Muscle layer of duodenum (tissue), 2 donors: Measurements from ENCODE around the gene ANKRD10.

Source experiments
- H3K27ac ChIP-seq: one replicate; pipeline ENCODE4 v1.7.0; 2013; ENCODE audit warnings: mild to moderate bottlenecking, low read length
- H3K27me3 ChIP-seq: one replicate; pipeline ENCODE4 v1.7.0; 2013; ENCODE audit warnings: low read depth, mild to moderate bottlenecking, control low read depth, low read length
- H3K36me3 ChIP-seq, 2 donors: one replicate each; pipeline ENCODE4 v1.7.0; 2013; ENCODE audit warnings: low read length in 2 of 2, control low read depth in 1 of 2, mild to moderate bottlenecking in 1 of 2; ENCODE audit not compliant: insufficient read depth in 2 of 2, control insufficient read depth in 1 of 2
- H3K4me1 ChIP-seq, 2 donors: one replicate each; pipeline ENCODE4 v1.7.0; 2013; ENCODE audit warnings: low read length in 2 of 2, mild to moderate bottlenecking in 2 of 2, control low read depth in 1 of 2, moderate library complexity in 1 of 2; ENCODE audit not compliant: insufficient read depth in 2 of 2, control insufficient read depth in 1 of 2
- H3K4me3 ChIP-seq, 2 donors: one replicate each; pipeline ENCODE4 v1.7.0; 2013; ENCODE audit warnings: low read length in 2 of 2, low read depth in 1 of 2, mild to moderate bottlenecking in 1 of 2
- H3K9me3 ChIP-seq, 2 donors: one replicate each; pipeline ENCODE4 v1.7.0; 2013; ENCODE audit warnings: low read length in 2 of 2, control low read depth in 1 of 2, mild to moderate bottlenecking in 1 of 2; ENCODE audit not compliant: control insufficient read depth in 1 of 2
- donor health status: healthy.

Gene ANKRD10

DNA sequence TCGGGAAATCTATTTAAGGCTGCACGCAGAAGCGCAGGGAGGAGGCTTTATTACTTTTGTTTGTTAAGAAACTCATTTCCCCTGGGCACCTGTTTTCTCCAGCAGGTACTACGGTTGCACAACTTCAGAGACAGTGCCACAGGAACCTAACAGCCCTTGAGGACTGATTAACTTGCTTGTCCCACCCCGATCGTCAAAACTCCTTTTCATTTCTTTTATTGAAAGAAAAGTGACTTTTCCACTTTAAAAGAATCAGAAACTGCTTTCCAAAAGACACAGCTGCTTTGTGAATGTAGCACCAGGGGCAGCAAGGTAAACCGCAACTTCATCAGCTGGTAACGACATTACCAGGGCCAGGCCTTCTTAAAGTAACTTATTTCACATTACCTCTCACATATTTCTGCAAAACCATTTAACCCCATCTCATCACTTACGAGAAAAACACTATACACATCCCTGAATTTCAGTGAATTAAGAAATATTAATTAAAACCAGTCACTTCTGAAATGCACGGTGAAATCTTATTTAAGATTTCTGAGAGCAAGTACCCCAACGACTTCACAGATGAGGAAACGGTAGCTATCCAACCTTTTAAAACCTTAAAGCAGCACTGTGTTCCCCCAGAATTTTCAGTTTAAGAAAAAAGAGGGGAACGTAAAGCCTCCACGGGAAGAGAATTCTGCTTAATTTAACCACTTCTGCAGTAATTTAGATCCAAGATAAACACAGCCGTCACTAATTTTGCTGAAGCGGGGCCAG is 1.4 kb downstream of the ANKRD10 start:
- Histone ChIP-seq H3K27ac (peak overlapping the region; percentile 95), H3K4me1 (peaks cover 29 to 45% of the 10 kb centered on the region in 2 donors), H3K27me3 (no peaks in the 10 kb centered on the region), H3K36me3 (peaks cover 13 to 29% of the 10 kb centered on the region in 2 donors), H3K4me3 (peak overlapping the region; percentile 80 to 93), H3K9me3 (no peaks in the 10 kb centered on the region)

DNA sequence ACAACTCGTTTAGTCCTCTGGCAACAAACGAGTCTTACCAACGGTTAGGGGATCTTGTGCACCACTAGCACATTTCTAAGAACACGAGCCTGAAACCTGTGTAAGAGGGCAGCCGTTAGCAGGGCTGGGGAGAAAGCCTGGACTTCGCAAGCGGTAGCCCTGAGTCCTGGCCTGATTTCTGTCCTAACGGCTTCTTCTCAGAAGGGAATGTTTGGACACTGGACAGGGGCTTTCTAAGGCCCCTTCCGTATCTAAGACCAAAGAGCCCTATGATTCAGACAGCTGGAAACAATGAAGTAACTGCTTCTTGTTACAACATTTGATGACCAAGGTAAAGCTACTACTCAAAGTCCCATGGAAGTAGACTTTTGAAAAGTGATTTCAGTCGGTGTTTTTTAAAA is 2.2 kb downstream of the ANKRD10 start:
- no peaks in the 10 kb centered on the region for H3K27me3 ChIP-seq
- peak overlapping the region; percentile 80 to 93 for H3K4me3 ChIP-seq
- H3K9me3 ChIP-seq: no peaks in the 10 kb centered on the region
- H3K36me3 ChIP-seq: peaks cover 13 to 29% of the 10 kb centered on the region in 2 donors
- peak overlapping the region; percentile 95 for H3K27ac ChIP-seq
- peaks cover 29 to 53% of the 10 kb centered on the region in 2 donors for H3K4me1 ChIP-seq

DNA sequence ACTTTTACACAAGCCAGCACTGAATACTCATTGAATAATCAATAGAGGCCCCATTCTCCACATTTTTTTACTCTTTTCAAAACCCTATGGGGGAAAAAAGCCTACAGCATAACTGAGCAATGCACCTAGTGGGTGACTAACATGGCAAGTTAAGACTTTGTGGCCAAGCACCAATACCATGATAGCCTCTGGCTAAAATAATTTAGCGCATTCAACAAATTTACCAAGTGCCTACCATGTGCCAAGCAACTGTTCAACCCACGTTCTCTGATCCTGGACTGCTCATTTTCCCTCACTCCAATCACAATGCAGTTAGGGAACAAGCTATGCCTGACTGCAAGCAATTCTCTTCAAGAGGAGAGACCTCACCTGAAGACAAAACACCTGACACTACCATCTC is 3.0 kb downstream of the ANKRD10 start:
- peaks cover 13 to 29% of the 10 kb centered on the region in 2 donors for H3K36me3 ChIP-seq
- peaks cover 29 to 59% of the 10 kb centered on the region in 2 donors for H3K4me1 ChIP-seq
- no peaks in the 10 kb centered on the region for H3K9me3 ChIP-seq
- H3K4me3 ChIP-seq: peak overlapping the region; percentile 80 to 93
- peak overlapping the region; percentile 95 for H3K27ac ChIP-seq
- no peaks in the 10 kb centered on the region for H3K27me3 ChIP-seq

DNA sequence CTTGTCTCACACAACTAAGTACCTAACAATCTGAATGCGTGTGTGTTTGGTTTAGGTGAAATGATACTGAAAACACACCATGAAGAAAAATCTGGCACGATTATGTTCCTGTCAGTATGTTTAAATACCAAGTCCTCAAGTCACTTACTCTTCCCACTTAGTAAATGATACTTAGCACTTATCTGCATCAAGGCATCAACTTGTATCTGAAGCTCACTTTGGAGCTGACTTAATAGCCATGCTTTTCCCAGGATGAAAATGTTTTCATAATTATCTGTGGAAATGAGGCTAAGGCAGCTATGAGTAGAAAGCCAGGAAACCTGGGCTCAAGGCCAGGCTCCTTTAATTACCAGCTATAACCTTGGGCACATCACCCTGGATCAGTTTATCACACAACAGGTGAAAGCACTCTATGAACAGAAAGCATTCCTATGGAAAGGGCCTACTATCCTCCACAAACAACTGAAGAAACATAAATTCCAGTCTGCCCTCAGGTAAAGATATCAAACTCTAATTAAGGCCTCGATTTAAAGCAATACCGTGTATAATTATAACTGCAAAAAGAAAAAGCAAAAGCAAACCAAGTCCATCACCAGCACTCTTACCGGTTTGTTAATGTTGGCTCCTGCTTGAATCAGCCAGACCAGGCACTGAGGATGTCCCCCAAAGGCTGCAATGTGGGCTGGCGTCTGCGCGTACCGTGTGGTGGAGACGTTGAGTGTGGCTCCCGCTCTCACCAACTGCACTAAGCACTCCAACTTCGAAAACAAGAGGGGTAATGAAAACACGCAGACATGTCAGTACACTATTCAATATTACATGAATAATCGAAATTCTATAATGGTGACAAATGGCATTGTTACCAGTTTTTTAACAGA is 4.6 kb downstream of the ANKRD10 start:
- peak overlapping the region; percentile 21 for H3K27ac ChIP-seq
- no peaks in the 10 kb centered on the region for H3K27me3 ChIP-seq
- H3K36me3 ChIP-seq: peaks cover 15 to 24% of the 10 kb centered on the region in 2 donors
- peaks cover 29 to 65% of the 10 kb centered on the region in 2 donors for H3K4me1 ChIP-seq
- H3K9me3 ChIP-seq: no peaks in the 10 kb centered on the region
- no peak overlapping the region for H3K4me3 ChIP-seq

DNA sequence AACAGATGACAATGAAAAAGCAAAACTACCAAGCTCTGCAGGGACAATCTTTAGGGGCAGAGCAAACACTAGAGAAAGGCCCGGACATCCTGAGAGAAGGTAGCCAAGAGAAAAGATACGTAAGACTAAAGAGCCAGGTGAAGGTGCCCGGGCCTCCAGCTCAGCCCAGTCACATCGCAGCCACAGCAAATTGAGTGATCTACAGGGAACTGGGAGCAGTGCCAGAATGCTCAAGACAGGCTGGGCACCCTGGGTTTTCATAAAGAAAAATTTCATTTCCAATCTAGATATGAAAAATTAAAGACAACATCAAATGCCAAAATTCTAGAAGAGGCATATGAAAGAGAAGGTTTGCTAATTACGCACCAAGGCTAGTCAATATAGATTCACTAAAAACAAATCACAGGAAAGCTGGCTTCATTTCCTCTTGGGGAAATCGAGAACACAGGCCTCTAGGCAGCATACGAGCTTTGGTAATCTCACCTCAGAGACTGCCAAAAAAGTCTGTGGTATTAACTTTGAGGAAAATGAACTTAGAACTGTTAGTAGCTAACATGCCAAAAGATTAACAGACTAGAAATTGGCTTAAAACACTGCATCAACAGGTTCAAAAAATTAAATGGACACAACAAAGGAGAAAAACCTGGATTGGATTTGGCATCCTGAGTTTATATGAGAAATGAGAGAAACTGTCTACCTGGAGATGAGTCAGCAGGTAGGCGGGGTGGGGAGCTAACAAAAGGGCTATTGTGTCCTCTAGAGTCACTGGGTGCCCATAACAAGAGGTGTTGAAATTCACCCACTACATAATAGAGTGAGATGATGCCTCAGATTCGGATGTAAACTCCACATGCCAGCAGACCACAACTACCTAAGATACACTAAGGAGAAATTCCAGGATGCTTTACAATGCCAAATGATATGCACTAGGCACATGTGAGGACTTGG is 6.6 kb downstream of the ANKRD10 start:
- peak overlapping the region; percentile 56 for H3K27ac ChIP-seq
- peaks cover 19 to 36% of the 10 kb centered on the region in 2 donors for H3K36me3 ChIP-seq
- peaks cover 29 to 61% of the 10 kb centered on the region in 2 donors for H3K4me1 ChIP-seq
- no peaks in the 10 kb centered on the region for H3K9me3 ChIP-seq
- no peaks in the 10 kb centered on the region for H3K27me3 ChIP-seq
- no peak overlapping the region for H3K4me3 ChIP-seq

DNA sequence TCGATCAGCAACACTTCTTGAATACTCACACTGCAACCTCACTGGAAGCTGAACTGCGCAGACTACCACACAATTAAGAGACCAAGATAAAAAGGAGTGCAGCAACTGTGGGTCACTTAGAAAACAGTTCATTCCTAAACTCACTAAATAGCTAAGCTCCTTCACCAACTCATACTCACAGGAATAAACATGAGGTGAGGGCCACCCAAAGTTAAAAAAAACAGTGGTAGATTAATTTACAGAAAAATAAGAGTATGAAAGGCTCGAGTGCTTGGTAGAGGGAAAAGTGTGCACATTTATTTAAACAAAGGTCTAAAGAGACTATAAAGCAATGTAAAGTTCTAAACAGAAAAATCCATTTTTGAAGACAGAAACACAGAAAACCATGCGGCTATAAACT is 7.6 kb downstream of the ANKRD10 start:
- H3K36me3 ChIP-seq: peaks cover 19 to 39% of the 10 kb centered on the region in 2 donors
- H3K27me3 ChIP-seq: no peaks in the 10 kb centered on the region
- no peak overlapping the region for H3K4me3 ChIP-seq
- H3K4me1 ChIP-seq: peaks cover 23 to 52% of the 10 kb centered on the region in 2 donors
- peak overlapping the region; percentile 14 for H3K27ac ChIP-seq
- no peaks in the 10 kb centered on the region for H3K9me3 ChIP-seq

DNA sequence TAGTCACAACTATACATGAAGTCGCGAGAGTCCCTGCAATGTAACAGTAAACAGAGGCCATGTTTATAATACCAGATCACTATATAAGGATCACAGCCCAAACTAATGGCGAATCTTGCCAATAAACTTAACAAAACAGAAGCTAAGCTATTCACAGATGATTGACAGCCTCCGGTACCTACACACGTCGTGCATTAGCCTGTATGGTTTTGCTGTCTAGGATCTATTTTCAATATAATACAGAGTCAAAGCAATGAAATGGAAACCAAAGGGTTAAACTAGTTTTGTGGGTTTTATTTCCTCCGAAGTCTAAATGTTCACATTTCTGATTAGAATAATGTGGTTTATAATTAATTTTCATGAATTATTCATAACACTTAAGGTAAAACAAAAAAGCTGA is 10.1 kb downstream of the ANKRD10 start:
- Histone ChIP-seq H3K27ac (no peak overlapping the region), H3K27me3 (no peaks in the 10 kb centered on the region), H3K9me3 (no peaks in the 10 kb centered on the region), H3K36me3 (peaks cover 19 to 32% of the 10 kb centered on the region in 2 donors), H3K4me3 (no peak overlapping the region), H3K4me1 (peaks cover 8 to 33% of the 10 kb centered on the region in 2 donors)

DNA sequence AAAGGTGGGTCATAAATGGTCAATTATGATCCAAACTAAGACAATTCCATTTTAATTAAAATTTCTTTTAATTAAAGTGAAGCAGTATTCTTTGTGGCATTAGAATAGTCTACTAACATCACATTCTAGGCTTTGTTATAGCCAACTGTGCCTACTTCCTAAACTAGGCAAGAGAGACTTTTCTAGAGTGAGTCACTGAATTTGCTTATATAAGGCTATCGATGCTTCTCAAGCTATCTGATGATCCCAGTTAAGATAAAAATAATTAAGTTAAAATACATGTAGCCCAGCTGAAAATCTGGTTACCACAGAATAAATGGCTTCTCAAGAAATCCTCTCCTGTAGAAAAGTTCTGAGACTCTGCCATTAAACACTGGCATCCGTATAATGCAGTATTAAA is 12.5 kb downstream of the ANKRD10 start:
- Histone ChIP-seq H3K4me1 (peaks cover 0 to 9% of the 10 kb centered on the region in 2 donors), H3K27ac (no peak overlapping the region), H3K9me3 (no peaks in the 10 kb centered on the region), H3K36me3 (peaks cover 9 to 30% of the 10 kb centered on the region in 2 donors), H3K27me3 (no peaks in the 10 kb centered on the region), H3K4me3 (no peak overlapping the region)

DNA sequence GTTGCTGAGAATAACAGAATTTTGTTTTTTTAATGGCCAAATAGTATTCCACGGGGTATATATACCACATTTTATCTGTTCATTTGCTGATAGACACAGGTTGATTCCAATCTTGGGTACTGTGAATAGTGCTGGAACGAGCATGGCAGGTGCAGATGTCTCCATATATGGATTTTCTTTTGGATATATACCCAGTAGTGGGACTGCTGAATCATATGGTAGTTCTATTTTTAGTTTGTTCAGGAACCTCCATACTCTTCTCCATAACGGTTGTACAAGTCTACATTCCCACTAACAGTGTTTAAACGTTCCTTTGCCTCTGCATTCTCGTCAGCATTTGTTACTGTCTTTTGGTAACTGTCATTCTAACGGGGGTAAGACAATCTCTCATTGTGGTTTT is 17.3 kb downstream of the ANKRD10 start:
- H3K27ac ChIP-seq: no peak overlapping the region
- peaks cover 11 to 23% of the 10 kb centered on the region in 2 donors for H3K36me3 ChIP-seq
- no peaks in the 10 kb centered on the region for H3K27me3 ChIP-seq
- no peaks in the 10 kb centered on the region for H3K9me3 ChIP-seq
- no peak overlapping the region for H3K4me3 ChIP-seq
- H3K4me1 ChIP-seq: no peaks in the 10 kb centered on the region

DNA sequence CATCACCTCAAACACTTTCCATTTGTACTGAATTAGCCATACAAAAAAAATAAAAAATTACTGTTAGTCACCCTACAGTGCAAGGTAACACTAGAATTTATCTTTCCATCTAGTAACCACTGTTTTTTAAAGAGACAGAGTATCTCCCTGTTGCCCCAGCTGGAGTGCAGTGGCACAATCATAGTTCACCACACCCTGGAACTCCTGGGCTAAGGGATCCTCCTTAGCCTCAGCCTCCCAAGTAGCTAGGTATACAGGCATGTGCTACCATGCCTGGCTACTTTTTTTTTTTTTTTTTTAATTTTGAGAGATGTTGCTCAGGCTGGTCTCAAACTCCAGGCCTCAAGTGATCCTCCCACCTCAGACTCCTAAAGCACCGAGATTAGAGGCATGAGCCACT is 17.9 kb downstream of the ANKRD10 start:
- no peak overlapping the region for H3K27ac ChIP-seq
- peaks cover 11 to 23% of the 10 kb centered on the region in 2 donors for H3K36me3 ChIP-seq
- H3K27me3 ChIP-seq: no peaks in the 10 kb centered on the region
- H3K9me3 ChIP-seq: no peaks in the 10 kb centered on the region
- no peaks in the 10 kb centered on the region for H3K4me1 ChIP-seq
- no peak overlapping the region for H3K4me3 ChIP-seq
